Skin epidermis (tissue), 12 donors: ENCODE data around the gene RAE1.
A peak's percentile ranks its signal among the peaks of the same experiment; 100 is the strongest.

Source experiments
- H3K27ac ChIP-seq, 21 experiments: fragments of 200-600 bp; sonication (generic) in 11 of 21; one replicate each; pipeline ENCODE4 v1.5.0; 2020; ENCODE audit warnings: mild to moderate bottlenecking in 3 of 21, inconsistent platforms in 2 of 21, moderate library complexity in 2 of 21
- H3K4me3 ChIP-seq, 7 experiments: fragments of 200-600 bp; sonication (generic) in 2 of 7; one replicate each; pipeline ENCODE4 v1.5.0; 2020; ENCODE audit warnings: inconsistent platforms in 2 of 7, mild to moderate bottlenecking in 2 of 7, moderate library complexity in 1 of 7

The RAE1 gene

DNA sequence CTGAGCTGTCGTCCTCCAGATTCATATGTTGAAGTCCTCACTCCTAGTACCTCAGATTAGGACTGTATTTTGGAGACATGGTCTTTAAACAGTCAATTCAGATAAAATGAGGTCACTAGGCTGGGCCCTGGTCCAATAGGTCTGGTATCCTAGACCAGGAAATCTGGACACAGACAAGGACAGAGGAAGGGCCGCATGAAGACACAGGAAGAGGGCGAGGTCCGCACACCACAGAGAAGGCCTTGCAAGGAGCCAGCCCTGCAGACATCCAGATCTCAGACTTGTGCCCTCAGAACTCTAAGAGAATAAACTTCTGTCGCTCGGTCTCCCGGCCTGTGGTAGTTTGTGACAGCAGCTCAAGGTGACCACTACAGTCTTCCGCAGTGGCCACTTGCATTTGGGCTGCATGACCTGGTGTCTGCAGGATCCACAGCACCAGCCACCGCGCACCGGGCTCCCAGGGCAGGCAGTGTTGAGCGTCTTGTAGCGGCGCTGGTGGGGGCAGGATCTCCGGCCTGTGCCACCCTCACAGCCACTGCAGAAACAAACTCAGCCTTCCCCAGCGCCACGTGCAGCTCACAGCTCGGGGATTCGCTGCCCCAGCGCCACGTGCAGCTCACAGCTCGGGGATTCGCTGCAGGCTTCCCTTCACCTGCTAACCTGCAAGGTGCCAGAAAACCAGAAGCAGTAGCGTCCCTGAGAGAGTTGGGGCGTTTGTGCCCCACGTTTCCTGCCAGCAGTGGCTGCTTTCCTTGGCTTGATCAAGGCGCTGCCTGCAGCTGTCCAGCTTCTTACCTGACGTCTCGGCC, 34.1 kb downstream of the RAE1 start:
- no peak overlapping the region for H3K4me3 ChIP-seq
- H3K27ac ChIP-seq = no peak overlapping the region

DNA sequence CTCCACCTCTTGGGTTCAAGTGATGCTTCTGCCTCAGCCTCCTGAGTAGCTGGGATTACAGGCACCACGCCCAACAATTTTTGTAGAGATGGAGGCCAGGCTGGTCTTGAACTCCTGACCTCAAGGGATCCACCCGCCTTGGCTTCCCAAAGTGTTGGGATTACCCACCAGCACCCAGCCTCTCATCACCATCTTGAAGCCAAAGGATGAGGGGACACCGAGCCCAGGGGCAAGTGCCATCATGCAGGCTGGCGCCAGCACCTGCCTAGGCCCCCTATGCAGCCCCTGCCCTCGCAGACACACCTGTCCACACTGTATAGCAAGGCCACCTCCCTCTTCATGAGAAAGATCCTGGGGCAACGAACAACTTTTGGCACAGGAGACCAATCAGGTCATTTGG, 34.9 kb downstream of the RAE1 start:
- Histone ChIP-seq H3K4me3 (no peak overlapping the region), H3K27ac (no peak overlapping the region)

- Histone ChIP-seq H3K4me3 (no peak overlapping the region), H3K27ac (no peak overlapping the region)
Observed at GRCh38 chr20:57386762-57387161, 35.7 kb downstream of the RAE1 start.

GRCh38 chr20:57387463-57387862, 36.4 kb downstream of the RAE1 start:
- Histone ChIP-seq H3K27ac (no peak overlapping the region), H3K4me3 (no peak overlapping the region)

DNA sequence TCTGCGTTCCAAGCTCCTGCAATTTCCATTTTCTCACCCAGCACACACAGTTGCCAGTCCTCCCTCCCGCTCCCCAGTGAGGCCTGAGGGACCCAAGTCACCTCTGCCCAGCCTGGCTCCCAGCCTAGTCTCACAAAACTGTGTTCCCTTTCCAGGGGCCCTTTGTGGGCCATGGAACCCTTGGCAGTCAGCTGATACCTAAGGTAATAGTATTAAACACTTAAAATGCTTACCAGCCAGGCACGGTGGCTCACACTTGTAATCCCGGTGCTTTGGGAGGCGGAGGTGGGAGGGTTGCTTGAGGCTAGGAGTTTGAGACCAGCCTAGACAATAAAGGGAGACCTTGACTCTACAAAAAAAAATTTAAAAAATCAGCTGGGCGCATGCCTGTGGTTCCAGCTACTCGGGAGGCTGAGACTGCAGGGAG, 36.9 kb downstream of the RAE1 start:
- no peak overlapping the region for H3K27ac ChIP-seq
- H3K4me3 ChIP-seq = no peak overlapping the region

GRCh38 chr20:57388953-57389694, 38.1 kb downstream of the RAE1 start:
- Histone ChIP-seq H3K27ac (peak overlapping the region in 19 of 21 experiments; percentile 24 to 84 (median 59)), H3K4me3 (peak overlapping the region in 6 of 7 experiments; percentile 13 to 74 (median 20))

- H3K4me3 ChIP-seq = peak overlapping the region in 6 of 7 experiments; percentile 13 to 74 (median 20)
- H3K27ac ChIP-seq = peak overlapping the region in 20 of 21 experiments; percentile 24 to 84 (median 58)
Observed at GRCh38 chr20:57389695-57390603, 38.9 kb downstream of the RAE1 start.

DNA sequence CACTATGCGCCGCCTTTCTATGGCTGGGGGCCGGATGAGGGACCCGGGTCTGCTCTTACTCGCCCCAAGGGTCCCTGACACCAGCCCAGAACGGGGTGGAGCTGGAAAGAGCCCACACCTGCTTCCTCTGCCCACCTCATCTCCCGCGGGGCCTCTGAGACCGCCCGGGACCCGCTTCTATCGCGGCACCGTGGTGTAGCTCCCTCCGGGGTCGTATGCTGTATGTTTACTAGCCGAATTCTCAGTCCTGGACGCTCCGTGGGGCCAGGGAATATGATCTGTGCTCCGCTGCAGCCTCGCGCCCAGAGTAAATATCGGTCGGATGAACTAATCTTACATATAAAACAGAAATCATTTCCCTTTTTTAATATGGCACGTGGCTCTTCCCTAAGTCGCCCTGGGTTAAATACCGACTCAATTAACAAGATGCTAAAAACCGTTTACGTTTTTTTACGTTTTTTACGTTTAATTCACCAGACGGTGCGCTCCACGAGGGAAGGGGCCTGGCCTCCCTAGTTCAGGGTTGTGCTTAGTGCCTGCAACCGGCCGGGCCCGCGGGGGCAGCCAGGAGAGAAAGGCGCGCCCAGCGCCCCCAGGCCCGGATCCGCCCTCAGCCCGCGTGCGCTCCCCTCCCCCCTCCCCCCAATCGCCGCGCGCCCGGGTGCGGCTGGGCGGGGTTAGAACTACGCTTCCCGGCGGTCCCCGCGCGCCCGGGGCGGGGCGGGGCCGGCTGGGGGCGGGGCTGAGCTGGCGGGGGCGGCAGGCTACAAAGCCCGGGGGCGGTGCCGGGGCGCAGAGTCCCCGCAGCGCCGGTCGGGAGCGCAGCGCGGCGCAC, 39.8 kb downstream of the RAE1 start, which contains the start of gene RBM38:
RBM38 (plus strand) TSS at position 793 of the 835 bp plus-strand sequence. CDS start 186 bp downstream, outside the sequence.
- Histone ChIP-seq H3K4me3 (peak within 1 kb of the TSS; percentile 40 to 74 (median 63)), H3K27ac (peak within 1 kb of the TSS in 20 of 21 experiments; percentile 3 to 92 (median 73))

- peak overlapping the region in 20 of 21 experiments; percentile 3 to 92 (median 70) for H3K27ac ChIP-seq
- H3K4me3 ChIP-seq = peak overlapping the region; percentile 40 to 74 (median 63)
Observed at GRCh38 chr20:57391439-57392301, 40.6 kb downstream of the RAE1 start.

GRCh38 chr20:57392512-57393271, 41.6 kb downstream of the RAE1 start:
- Histone ChIP-seq H3K27ac (peak overlapping the region in 19 of 21 experiments; percentile 3 to 92 (median 65)), H3K4me3 (peak overlapping the region; percentile 40 to 74 (median 63))

DNA sequence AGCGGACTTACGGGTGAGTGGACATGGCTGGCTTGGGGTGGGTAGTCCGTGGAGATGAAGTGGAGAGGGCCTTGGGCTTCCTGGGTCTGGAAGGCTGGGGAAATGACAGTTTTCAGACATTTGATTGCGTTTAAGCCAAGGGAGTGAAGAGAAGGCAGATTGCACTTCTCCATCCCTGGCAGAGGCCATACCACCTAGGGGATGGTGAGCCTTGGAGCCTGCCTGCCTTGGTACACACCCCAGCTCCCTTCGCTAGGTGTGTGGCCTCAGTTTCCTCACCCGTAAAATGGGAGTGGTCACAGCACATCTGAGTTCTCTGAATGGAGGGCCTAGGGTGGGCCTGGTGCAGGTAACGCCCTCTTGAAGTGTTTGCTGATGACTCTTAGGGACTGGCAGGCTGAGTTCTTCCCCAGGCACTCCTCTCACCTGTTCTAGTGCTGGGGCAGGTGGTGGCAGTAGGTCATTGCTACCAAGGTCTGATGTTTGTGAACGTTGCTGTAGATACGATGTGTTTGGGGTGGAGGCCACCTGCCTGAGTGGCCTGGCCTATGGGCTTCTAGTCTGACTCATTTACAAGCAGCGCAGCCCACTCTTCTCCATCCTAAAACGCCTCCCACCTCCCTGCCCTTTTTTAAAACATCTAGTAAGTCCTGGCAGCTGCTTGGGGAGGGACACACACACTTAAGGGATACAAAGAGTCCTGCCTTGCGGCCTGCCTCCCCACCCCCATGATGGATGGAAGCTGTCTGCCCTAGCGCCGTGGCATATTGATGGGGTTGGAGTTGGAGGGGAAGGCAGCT, 42.5 kb downstream of the RAE1 start:
- Histone ChIP-seq H3K27ac (peak overlapping the region in 10 of 21 experiments; percentile 3 to 92 (median 76)), H3K4me3 (peak overlapping the region; percentile 8 to 74 (median 59))

GRCh38 chr20:57394121-57395082, 43.3 kb downstream of the RAE1 start:
- Histone ChIP-seq H3K27ac (peak overlapping the region in 4 of 21 experiments; percentile 26 to 69 (median 46)), H3K4me3 (no peak overlapping the region)

DNA sequence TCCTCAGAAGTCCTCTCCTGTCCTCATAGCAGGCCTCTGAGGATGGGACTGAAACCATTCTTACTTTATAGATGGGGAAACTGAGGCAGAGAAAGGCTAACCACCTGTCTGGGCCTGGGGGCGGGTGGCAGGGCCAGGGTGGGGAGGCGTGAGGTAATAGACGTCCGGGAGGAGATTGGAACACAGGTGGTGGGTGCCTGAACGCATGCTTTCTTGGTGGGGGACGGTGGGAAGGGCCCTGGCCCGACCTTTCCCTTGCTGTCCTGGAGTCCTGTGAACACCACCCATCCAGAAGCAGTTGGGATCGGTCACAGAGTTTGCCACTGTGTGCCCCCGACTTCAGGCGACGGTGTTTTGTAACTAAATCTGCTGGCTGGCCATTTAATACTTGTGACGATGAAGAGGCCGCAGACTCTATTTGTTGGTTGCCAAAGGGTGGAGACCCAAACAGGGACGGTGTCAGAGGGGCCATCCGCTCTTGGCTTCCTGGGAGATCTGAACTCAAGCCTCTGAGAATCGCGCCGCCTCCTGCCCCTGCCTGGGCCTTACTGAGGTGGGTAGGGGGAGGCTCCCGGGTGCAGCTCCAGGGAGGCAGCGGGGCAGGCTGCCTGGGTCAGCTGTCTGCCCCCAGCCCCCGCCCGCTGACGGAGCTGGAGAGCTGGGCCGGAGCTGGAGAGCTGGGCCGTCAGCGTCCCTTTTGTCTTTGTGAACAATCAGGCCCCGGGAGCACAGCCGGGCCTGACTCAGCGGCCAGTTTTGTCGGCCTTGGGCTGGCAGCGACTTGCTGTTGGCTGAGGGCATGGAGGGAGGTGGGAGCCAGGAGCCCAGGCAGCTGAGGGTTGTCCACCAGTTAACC, 44.3 kb downstream of the RAE1 start:
- no peak overlapping the region for H3K4me3 ChIP-seq
- H3K27ac ChIP-seq = peak overlapping the region in 11 of 21 experiments; percentile 12 to 69 (median 45)
